Activated gamma-delta T cell treated with Interleukin-2 at 50 U/mL for 16 hours (primary cell): ENCODE data around the gene TXNRD2.
A peak's percentile ranks its signal among the peaks of the same experiment; 100 is the strongest.
"Not testable (repeated sequence)": the region's sequence is repeated elsewhere in the genome, so short reads cannot be mapped to it uniquely, and the experiment has no call there.

Experiments used
- DNase-seq: peaks from one replicate; pipeline ENCODE4 v3.0.0-alpha.2; 2020

TXNRD2 gene

GRCh38 chr22:19918332-19919106 lies 23.1 kb downstream of the TXNRD2 start:
- DNase-seq: no peak

- DNase-seq: no peak
Observed at GRCh38 chr22:19917389-19918138, 24.1 kb downstream of the TXNRD2 start.

- DNase-seq: no peak
Observed at GRCh38 chr22:19916941-19917340, 24.7 kb downstream of the TXNRD2 start.

GRCh38 chr22:19916006-19916405 lies 25.6 kb downstream of the TXNRD2 start:
- DNase-seq: no peak

GRCh38 chr22:19915287-19915954 lies 26.2 kb downstream of the TXNRD2 start:
- no peak for DNase-seq

- no peak for DNase-seq
Observed at GRCh38 chr22:19914201-19914943, 27.2 kb downstream of the TXNRD2 start.

GRCh38 chr22:19913337-19913936 lies 28.2 kb downstream of the TXNRD2 start:
- no peak for DNase-seq

GRCh38 chr22:19912271-19912999 lies 29.2 kb downstream of the TXNRD2 start:
- no peak for DNase-seq

GRCh38 chr22:19911540-19912270 lies 29.9 kb downstream of the TXNRD2 start:
- no peak for DNase-seq

GRCh38 chr22:19910180-19910744 lies 31.4 kb downstream of the TXNRD2 start:
- DNase-seq: no peak

GRCh38 chr22:19909350-19910179 lies 32.1 kb downstream of the TXNRD2 start:
- DNase-seq: peak; percentile 83

GRCh38 chr22:19907902-19908301 lies 33.7 kb downstream of the TXNRD2 start:
- DNase-seq: not testable (repeated sequence)

- not testable (repeated sequence) for DNase-seq
Observed at GRCh38 chr22:19906864-19907263, 34.8 kb downstream of the TXNRD2 start.

GRCh38 chr22:19905347-19906276 lies 36.0 kb downstream of the TXNRD2 start:
- no peak for DNase-seq

- no peak for DNase-seq
Observed at GRCh38 chr22:19904935-19905334, 36.7 kb downstream of the TXNRD2 start.

GRCh38 chr22:19904174-19904856 lies 37.3 kb downstream of the TXNRD2 start:
- no peak for DNase-seq

- DNase-seq: no peak
Observed at GRCh38 chr22:19903513-19903912, 38.1 kb downstream of the TXNRD2 start.

- DNase-seq: no peak
Observed at GRCh38 chr22:19903031-19903430, 38.6 kb downstream of the TXNRD2 start.
